D721Med (cell line): ENCODE measurements around the gene RPRD1B.

ENCODE experiments used
- DNase-seq: peaks from one replicate; pipeline ENCODE4 v3.0.0; 2011; ENCODE audit warnings: low spot score; ENCODE audit not compliant: insufficient read length
- FAIRE-seq: peaks from 2 replicates; lab custom pipeline; 2011; peaks lifted over from hg19 to GRCh38; lab: Jason Lieb, UNC
- TF ChIP-seq, protein P1 (sequence below): IDR thresholded peaks from 2 replicates; pipeline ENCODE4 v1.5.1; 2012; ENCODE audit warnings: mild to moderate bottlenecking, control low read depth; ENCODE audit not compliant: insufficient read depth; ENCODE audit errors: missing control alignments

The RPRD1B gene

DNA sequence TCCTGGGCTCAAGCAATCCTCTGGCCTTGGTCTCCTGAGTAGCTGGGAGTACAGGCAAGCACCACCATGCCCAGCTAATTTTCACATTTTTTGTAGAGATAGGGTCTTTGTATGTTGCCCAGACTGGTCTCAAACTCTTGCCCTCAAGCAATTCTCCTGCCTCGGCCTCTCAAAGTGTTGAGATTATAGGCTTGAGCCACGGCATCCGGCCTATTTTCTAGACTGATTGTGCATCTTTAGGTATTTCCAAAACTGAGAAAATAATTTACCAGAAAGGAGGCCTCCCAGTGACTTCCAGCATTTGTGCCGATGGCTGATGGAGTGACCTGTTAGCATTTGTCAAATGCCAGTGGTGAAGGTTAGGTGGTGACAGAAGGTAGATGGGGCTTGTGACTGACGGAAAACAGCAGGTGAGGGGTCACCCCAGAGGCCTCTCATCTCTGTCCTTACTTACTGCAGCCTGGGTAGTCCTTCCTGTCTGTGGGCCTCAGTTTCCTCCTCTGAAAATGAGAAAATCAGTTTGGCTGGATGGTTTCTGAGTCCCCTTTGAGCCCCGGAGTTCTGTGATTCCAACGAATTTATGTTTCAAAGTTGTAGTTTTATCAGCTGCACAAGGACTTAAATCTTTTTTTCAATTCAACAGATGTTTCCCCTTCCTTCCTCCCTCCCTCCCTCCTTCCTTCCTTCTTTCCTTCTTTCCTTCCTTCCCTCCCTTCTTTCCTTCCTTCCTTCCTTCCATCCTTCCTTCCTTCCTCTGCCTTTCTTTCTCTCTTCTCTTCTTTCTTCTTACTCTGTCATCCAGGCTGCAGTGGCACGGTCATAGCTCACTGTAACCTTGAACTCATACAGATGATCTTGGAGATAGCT is 78.1 kb downstream of the RPRD1B start:
- TF ChIP-seq, protein P1, sequence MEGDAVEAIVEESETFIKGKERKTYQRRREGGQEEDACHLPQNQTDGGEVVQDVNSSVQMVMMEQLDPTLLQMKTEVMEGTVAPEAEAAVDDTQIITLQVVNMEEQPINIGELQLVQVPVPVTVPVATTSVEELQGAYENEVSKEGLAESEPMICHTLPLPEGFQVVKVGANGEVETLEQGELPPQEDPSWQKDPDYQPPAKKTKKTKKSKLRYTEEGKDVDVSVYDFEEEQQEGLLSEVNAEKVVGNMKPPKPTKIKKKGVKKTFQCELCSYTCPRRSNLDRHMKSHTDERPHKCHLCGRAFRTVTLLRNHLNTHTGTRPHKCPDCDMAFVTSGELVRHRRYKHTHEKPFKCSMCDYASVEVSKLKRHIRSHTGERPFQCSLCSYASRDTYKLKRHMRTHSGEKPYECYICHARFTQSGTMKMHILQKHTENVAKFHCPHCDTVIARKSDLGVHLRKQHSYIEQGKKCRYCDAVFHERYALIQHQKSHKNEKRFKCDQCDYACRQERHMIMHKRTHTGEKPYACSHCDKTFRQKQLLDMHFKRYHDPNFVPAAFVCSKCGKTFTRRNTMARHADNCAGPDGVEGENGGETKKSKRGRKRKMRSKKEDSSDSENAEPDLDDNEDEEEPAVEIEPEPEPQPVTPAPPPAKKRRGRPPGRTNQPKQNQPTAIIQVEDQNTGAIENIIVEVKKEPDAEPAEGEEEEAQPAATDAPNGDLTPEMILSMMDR, result no peak
- FAIRE-seq, result no peak
- DNase-seq, result no peak

DNA sequence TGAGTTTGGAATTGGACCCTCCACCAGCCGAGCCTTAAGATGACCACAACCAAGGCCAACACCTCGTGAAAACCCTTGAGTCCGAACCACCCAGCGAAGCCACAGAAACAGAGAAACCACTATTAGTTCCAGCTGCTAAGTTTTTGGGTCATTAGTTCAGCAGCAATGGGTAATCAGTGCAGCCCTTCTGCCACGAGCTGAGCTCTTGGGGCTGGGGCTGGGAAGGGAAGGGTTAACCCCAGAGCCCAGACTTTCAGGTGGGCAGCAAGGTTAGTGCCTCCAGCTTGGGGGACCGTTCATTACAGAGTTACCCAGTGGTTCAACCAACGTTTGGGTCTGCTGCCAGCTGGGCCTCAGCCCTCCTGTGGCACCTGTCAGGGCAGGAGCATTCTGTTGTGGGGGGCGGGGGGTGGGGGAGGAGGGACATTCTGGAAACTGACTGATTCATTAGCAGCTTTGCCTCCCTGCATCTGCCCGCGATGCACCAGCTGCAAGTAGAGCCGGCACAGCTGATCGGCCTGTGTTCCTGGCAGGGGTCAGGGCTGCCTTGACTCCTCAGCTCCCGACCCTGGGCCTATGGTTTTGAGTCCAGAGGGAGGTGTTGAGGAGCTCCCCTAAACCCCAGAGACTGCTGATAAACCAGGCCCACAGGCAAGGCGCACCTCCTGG is 78.8 kb downstream of the RPRD1B start:
- DNase-seq (no peak), FAIRE-seq (no peak)
- TF ChIP-seq, protein P1, result no peak

DNA sequence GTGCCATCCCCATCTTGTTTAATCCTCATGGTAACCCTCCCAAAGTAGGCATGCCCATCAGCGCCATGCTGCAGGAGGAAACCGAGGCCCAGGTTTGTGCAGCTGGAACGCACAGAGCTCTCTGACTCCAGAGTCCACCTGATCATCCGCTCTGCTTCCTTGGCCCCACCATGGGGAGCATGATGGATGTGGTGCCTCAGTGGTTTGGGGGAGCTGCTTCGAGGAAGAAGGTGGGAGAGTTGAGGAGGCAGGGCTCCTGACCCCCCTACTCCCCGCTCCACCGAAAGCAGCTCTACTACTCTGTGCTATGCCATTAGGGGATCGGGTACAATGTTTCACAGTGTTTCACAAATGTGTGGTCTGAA is 79.4 kb downstream of the RPRD1B start:
- DNase-seq (no peak), FAIRE-seq (no peak)
- TF ChIP-seq, protein P1, result no peak

DNA sequence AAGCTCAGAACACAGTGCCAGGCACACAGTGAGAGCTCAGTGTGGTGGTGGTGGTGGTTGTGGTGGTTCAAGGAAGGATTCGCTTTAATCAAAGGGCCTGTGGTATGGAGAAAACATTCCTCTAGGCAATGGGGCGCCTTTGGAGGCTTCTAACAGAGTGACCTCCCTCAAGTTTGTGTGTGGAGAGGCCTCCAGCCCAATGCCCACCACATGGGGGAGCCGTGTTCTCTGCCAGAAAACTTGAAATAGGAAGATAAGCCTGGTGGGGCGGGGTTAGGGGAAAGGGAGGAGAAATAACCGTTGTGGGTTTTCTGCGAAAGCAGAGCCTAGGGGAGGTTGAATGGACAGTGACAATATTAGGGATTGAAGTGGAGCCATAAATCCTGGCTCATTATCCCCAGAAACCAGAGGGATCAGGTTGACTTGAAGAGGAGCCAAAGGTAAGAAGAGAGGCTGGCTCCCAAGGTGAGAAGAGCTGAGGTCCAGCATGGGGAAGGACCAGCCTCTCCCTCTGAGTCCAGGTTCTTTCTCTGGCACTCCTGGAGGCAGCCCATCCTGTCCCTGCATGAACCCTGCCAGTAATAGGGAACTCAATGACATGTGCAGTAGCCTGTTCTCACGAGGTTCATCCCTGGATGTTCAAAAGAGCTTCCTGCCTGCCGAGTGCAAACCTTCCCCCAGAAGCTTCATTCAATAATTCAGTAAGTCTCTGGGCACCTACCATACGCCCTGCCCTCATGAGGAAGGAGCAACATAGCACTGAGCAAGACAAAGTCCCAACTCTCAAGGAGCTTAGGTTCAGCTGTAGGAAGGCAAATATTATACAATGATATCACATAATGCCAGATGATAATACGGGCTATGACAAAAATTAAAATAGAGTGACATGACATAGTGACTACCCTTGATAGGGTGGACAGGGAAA is 80.1 kb downstream of the RPRD1B start:
- TF ChIP-seq, protein P1, result no peak
- no peak for DNase-seq
- FAIRE-seq, result no peak

DNA sequence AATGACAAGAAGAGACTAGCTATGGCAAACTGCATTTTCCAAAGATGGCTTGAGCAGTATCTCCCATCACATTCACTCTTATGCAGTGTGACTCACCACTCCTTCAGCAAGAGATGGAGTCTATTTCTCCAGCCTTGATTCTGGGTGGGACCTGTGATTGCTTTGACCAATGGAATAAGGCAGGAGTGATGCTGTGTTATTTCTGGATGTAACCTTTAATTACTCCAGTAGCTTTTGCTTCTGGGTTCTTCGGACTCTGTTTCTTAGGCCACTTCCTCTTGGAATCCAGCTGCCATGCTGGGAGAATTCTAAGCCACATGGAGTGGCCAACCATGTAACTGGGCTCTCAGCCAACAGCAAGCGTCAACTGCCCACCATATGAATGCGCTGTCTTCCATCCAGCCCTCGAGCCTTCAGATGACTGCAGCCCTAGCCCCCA is 80.8 kb downstream of the RPRD1B start:
- FAIRE-seq, result no peak
- no peak for DNase-seq
- TF ChIP-seq, protein P1, result no peak

DNA sequence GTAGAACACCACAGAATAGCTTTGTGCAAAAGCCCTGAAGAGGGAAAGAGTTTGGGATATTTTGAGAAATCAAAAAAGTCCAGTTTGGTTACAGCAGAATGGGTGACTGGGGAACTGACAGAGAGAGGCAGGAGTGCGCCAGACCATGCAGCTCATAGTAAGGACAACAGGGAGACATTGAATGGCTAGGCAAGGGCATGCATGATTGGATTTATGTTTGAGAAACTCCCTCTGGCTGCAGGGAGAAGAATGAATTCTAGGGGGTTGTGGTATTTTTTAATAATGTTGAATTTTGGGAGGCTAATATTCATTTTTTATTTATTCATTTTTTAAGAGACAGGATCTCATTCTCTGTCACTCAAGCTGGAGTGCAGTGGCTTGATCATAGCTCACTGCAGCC is 81.7 kb downstream of the RPRD1B start:
- FAIRE-seq (no peak), DNase-seq (no peak)
- TF ChIP-seq, protein P1, result peak; percentile 5
